ENCODE results near the gene ADM5. TPM values are rescaled to one million over a fixed set of nuclear protein-coding genes. Genes with fewer than 3 reads are reported as not detected.

ADM5 gene
- total and polyA plus RNA-seq, 7 donors, result 0.38 to 1.5 (median 0.58) TPM

- intact Hi-C loops (cut with DNase I), result loop anchor here in 1 of 2 donors (5.0 kb wide), 1 partner anchor 190 kb away; the partner anchor contains the start of genes ALDH16A1 and PIH1D1
- DNase-seq, result peak in 1 of 2 donors; percentile 38
- ATAC-seq, result no peak
- peaks cover 3 to 26% of the 10 kb centered on the region in 2 donors for H3K36me3 ChIP-seq (ENCODE audit: insufficient read depth in 1 of 2, low read depth in 1 of 2)
- peaks cover 35% of the 10 kb centered on the region for H3K4me1 ChIP-seq
- H3K9me3 ChIP-seq, result no peaks in the 10 kb centered on the region
- WGBS, 3 donors, result 5 to 8% (median 6%) methylated on average over 5 of the region's 5 CpGs
- no peak for TF ChIP-seq CTCF (IDR thresholded peaks at IDR 0.05)
- H3K27ac ChIP-seq, result peak overlapping the region; percentile 98
- no peaks in the 10 kb centered on the region for H3K27me3 ChIP-seq (ENCODE audit: insufficient read depth in 3 of 3, low read length in 2 of 3)
- peak overlapping the region; percentile 80 for H3K4me3 ChIP-seq
Measured at GRCh38 chr19:49642492-49643035, 46.8 kb upstream of the ADM5 start.

- ATAC-seq (no peak), DNase-seq (peak in 1 of 2 donors; percentile 39)
- no peak for TF ChIP-seq CTCF (IDR thresholded peaks at IDR 0.05)
- Histone ChIP-seq H3K4me3 (peak overlapping the region; percentile 80), H3K27me3 (ENCODE audit: insufficient read depth in 3 of 3, low read length in 2 of 3) (no peaks in the 10 kb centered on the region), H3K9me3 (no peaks in the 10 kb centered on the region), H3K27ac (peak overlapping the region; percentile 98), H3K36me3 (ENCODE audit: insufficient read depth in 1 of 2, low read depth in 1 of 2) (peaks cover 3 to 35% of the 10 kb centered on the region in 2 donors), H3K4me1 (peaks cover 28% of the 10 kb centered on the region)
- WGBS, 3 donors, result 58 to 67% (median 66%) methylated on average over 2 of the region's 2 CpGs
- intact Hi-C loops (cut with DNase I), result loop anchor here in 1 of 2 donors (5.0 kb wide), 1 partner anchor 191 kb away; the partner anchor contains the start of genes ALDH16A1 and PIH1D1
Measured at GRCh38 chr19:49643466-49643865, 45.9 kb upstream of the ADM5 start.

DNA sequence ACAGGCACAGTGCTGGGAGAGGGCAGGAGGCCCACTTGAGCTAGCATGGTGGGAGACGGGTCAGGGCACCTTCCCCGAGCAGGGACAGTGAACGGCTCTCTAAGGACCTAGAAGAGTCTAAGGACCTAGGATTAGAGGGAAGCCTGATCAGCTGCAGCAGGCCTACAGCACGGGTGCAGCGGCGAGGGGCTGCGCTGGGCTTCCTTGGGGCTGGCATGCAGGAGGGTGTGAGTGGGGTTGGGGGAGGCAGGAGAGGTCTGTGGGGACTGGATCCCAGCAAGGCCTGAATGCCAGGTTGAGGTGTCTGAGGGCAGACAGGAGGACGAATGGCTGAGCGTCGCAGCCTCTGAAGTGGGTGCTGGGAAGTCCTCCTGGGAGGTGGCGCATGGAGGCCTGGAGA, 43.8 kb upstream of the ADM5 start:
- DNase-seq (no peak), ATAC-seq (no peak)
- Histone ChIP-seq H3K4me1 (peaks cover 21% of the 10 kb centered on the region), H3K27me3 (ENCODE audit: insufficient read depth in 3 of 3, low read length in 2 of 3) (no peaks in the 10 kb centered on the region), H3K4me3 (no peak overlapping the region), H3K27ac (no peak overlapping the region), H3K36me3 (ENCODE audit: insufficient read depth in 1 of 2, low read depth in 1 of 2) (peaks cover 3 to 54% of the 10 kb centered on the region in 2 donors), H3K9me3 (no peaks in the 10 kb centered on the region)
- intact Hi-C loops (cut with DNase I), result no loop called here
- TF ChIP-seq CTCF (IDR thresholded peaks at IDR 0.05), result no peak
- 86 to 89% (median 87%) methylated on average over 11 of the region's 11 CpGs for WGBS, 3 donors

GRCh38 chr19:49645995-49646394, 43.4 kb upstream of the ADM5 start:
- DNase-seq (no peak), ATAC-seq (no peak)
- TF ChIP-seq CTCF (IDR thresholded peaks at IDR 0.05), result no peak
- intact Hi-C loops (cut with DNase I), result no loop called here
- H3K27me3 ChIP-seq (ENCODE audit: insufficient read depth in 3 of 3, low read length in 2 of 3), result no peaks in the 10 kb centered on the region
- WGBS, 3 donors, result 87 to 89% (median 89%) methylated on average over 12 to 13 of the region's 13 CpGs
- no peak overlapping the region for H3K4me3 ChIP-seq
- peaks cover 3 to 56% of the 10 kb centered on the region in 2 donors for H3K36me3 ChIP-seq (ENCODE audit: insufficient read depth in 1 of 2, low read depth in 1 of 2)
- peaks cover 21% of the 10 kb centered on the region for H3K4me1 ChIP-seq
- H3K27ac ChIP-seq, result no peak overlapping the region
- no peaks in the 10 kb centered on the region for H3K9me3 ChIP-seq

- DNase-seq (no peak), ATAC-seq (no peak)
- H3K9me3 ChIP-seq, result no peaks in the 10 kb centered on the region
- H3K4me3 ChIP-seq, result no peak overlapping the region
- peaks cover 3 to 61% of the 10 kb centered on the region in 2 donors for H3K36me3 ChIP-seq (ENCODE audit: insufficient read depth in 1 of 2, low read depth in 1 of 2)
- H3K4me1 ChIP-seq, result peaks cover 21% of the 10 kb centered on the region
- no peak overlapping the region for H3K27ac ChIP-seq
- no peaks in the 10 kb centered on the region for H3K27me3 ChIP-seq (ENCODE audit: insufficient read depth in 3 of 3, low read length in 2 of 3)
- 86 to 89% (median 89%) methylated on average over 17 of the region's 17 CpGs for WGBS, 3 donors
- intact Hi-C loops (cut with DNase I), result no loop called here
- no peak for TF ChIP-seq CTCF (IDR thresholded peaks at IDR 0.05)
Measured at GRCh38 chr19:49646586-49646985, 42.8 kb upstream of the ADM5 start.

All from psoas muscle (tissue), 8 donors.